Measurements from ENCODE around the gene PHTF2.

PHTF2 gene

DNA sequence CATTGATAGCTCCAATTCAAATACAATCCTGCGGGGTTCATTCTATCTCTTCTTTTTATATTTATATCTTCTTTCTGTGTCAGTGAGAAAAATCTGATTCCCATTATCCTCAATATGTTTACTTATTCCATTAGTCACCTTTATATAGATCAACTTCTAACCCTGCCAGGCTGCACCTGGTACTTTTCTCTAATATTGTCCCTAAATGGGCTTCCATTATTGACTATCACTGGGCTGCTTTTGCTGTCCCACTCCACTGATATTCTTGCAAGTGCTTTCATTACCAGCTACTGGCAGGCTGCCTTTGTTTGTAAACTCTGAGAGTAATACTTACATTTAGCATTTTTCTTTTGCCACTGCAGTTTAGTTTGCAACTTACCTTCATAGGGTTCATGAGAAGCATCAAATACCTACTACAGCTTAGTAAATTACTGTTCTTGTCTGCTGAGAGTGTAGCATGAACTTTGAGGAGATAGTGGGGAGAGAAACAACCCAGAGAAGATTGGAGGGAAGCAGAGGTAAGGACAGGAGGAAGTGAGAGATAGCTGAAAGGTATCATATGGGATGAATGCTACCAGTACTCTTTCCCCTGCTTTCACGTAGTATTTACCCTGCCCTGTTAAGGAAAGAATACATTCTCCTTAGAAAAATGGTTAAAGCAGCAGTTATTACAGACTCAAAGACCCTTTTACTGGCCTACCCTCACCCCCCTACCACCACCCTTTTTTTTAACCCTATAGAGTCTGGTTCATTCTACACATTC lies 119.1 kb downstream of the PHTF2 start:
- DNase-seq (ENCODE audit: low read depth): no peak
- in situ Hi-C loops (cut with HindIII; ENCODE audit: low sequenced_read_pairs): no loop called here
- H3K4me3 ChIP-seq (ENCODE audit: low read depth, low read length): no peak overlapping the region
- TF ChIP-seq, protein P1, sequence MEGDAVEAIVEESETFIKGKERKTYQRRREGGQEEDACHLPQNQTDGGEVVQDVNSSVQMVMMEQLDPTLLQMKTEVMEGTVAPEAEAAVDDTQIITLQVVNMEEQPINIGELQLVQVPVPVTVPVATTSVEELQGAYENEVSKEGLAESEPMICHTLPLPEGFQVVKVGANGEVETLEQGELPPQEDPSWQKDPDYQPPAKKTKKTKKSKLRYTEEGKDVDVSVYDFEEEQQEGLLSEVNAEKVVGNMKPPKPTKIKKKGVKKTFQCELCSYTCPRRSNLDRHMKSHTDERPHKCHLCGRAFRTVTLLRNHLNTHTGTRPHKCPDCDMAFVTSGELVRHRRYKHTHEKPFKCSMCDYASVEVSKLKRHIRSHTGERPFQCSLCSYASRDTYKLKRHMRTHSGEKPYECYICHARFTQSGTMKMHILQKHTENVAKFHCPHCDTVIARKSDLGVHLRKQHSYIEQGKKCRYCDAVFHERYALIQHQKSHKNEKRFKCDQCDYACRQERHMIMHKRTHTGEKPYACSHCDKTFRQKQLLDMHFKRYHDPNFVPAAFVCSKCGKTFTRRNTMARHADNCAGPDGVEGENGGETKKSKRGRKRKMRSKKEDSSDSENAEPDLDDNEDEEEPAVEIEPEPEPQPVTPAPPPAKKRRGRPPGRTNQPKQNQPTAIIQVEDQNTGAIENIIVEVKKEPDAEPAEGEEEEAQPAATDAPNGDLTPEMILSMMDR (IDR thresholded peaks at IDR 0.05; ENCODE audit: low read depth, low read length, missing control alignments): no peak

DNA sequence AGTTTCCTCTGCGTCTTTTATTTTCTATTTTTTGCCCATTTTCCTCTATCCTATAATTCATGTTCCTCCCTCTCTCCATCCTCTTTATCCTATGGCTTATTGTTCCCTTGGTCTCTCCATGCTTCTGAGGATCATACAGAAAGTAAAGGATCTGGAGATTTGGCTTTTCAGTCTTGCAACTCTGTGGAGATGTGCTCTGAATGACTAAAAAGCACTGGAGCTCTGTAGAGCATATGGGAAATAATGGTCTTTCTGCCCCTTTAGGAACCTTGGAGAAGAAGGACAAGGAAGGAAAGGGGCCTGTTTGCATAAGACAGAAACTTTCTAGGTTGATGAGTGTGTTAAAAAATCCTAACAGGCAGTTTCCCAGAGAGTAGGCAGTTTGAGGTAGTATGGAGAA lies 120.1 kb downstream of the PHTF2 start:
- in situ Hi-C loops (cut with HindIII; ENCODE audit: low sequenced_read_pairs): no loop called here
- no peak for DNase-seq (ENCODE audit: low read depth)
- TF ChIP-seq, protein P1 (IDR thresholded peaks at IDR 0.05; ENCODE audit: low read depth, low read length, missing control alignments): no peak
- no peak overlapping the region for H3K4me3 ChIP-seq (ENCODE audit: low read depth, low read length)

DNA sequence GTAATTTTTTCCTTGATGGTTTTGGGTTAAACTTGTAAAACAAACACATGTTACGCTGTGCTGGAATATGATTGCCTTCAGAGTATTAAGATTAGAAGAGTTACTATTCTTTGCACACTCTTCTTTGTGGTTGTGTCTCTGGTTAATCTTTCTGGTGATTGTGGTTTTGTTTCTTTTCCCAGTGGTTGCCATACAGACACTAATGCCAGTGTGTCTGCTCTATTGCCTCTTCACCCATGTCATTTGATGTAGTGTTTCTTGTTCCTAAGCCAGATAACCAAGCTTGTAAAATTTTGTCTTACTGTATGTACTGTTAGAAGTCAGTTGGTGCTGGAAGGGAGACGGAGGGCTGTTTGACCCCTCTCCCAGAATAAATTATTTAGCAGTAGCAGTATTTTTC lies 124.8 kb downstream of the PHTF2 start:
- no peak overlapping the region for H3K4me3 ChIP-seq (ENCODE audit: low read depth, low read length)
- TF ChIP-seq, protein P1 (IDR thresholded peaks at IDR 0.05; ENCODE audit: low read depth, low read length, missing control alignments): no peak
- DNase-seq (ENCODE audit: low read depth): no peak
- in situ Hi-C loops (cut with HindIII; ENCODE audit: low sequenced_read_pairs): no loop called here

DNA sequence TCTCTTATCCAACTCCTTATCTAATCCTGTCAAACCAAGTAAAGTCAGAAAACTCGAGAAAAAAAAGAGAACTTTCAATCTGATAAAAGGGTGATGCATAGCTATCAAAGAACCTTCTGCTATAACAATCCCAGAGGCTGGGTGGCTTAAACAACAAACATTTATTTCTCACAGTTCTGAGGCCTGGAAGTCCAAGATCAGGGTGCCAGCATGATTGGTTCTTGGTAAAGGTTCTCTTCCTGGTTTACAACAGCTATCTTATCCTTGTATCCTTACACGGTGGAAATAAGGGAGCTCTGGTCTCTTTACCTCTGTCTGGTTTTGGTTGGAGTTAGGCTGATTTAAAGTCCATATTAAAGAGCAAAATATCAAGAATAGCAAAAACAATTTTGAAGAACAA lies 131.9 kb downstream of the PHTF2 start:
- TF ChIP-seq, protein P1 (IDR thresholded peaks at IDR 0.05; ENCODE audit: low read depth, low read length, missing control alignments): no peak

DNA sequence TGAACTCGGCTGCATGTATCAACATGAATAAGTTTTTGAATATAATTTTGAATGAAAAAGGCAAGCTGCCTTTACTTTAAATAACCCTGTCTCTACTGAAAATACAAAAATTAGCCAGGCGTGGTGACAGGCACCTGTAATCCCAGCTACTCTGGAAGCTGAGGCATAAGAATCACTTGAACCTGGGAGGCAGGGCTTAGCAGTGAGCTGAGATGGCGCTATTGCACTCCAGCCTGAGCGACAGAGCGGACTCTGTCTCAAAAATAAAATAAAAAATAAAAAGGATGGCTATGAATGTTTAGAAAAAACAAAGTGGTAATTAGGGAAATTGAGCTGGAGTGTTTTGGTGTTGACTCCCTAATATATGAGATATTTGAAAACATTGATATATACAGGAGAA lies 133.3 kb downstream of the PHTF2 start:
- in situ Hi-C loops (cut with HindIII; ENCODE audit: low sequenced_read_pairs): no loop called here
- no peak overlapping the region for H3K4me3 ChIP-seq (ENCODE audit: low read depth, low read length)
- no peak for DNase-seq (ENCODE audit: low read depth)
- TF ChIP-seq, protein P1 (IDR thresholded peaks at IDR 0.05; ENCODE audit: low read depth, low read length, missing control alignments): no peak

More for the DNA sequence above, 131.9 kb downstream of the PHTF2 start:
- no peak for DNase-seq (ENCODE audit: low read depth)
- in situ Hi-C loops (cut with HindIII; ENCODE audit: low sequenced_read_pairs): no loop called here
- H3K4me3 ChIP-seq (ENCODE audit: low read depth, low read length): no peak overlapping the region

DNA sequence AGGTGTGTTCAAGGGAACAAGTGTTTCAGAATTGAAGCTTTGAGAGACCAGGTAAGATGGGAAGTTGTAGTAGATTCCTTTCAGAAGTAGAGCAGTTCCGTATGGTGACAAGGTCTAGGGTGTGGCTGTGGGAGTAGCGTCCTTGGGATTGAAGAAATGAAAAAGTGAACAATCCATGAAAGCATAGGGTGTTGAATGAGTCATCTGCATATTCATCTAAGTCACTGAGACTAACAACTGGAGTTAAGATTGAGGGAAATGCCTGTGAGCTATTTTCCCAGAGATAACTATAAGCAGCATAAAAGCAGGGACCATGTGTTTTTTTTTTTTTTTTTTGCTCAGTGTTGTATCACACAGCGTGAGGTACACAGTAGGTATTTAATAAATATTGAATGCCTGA lies 134.8 kb downstream of the PHTF2 start:
- in situ Hi-C loops (cut with HindIII; ENCODE audit: low sequenced_read_pairs): no loop called here
- TF ChIP-seq, protein P1 (IDR thresholded peaks at IDR 0.05; ENCODE audit: low read depth, low read length, missing control alignments): no peak
- H3K4me3 ChIP-seq (ENCODE audit: low read depth, low read length): no peak overlapping the region
- DNase-seq (ENCODE audit: low read depth): no peak

All from astrocyte of the cerebellum (primary cell).